GM19328 (cell line): ENCODE data around the gene CAVIN2.
"Not testable (repeated sequence)": the region's sequence is repeated elsewhere in the genome, so short reads cannot be mapped to it uniquely, and the experiment has no call there.

Experiments used
- ATAC-seq: cut with Tn5 transposase; IDR thresholded peaks from one replicate; pipeline ENCODE4 v1.9.1; 2021; ENCODE audit warnings: mild to moderate bottlenecking, moderate library complexity; ENCODE audit not compliant: unreplicated experiment

CAVIN2 gene

DNA sequence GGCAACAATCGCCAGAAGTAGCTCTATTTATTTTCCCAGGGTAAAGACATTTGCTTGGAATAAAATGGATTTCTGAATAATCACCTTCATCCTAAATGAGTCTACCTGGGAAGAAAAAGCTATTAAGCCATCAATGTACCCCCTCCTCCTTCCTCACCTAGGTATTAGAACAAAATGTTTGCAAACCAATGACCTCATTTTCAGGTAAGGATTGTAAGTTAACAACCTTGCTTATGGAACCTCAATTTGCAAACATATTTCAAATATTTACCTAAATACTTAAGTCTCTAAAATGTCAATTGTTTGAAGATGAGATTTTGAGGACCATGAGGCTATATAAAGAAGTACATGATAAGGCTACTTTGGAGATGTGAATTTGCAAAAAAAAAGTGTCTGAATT lies 43.9 kb downstream of the CAVIN2 start:
- ATAC-seq: no peak

- ATAC-seq: no peak
Measured at GRCh38 chr2:191802180-191802579, 44.7 kb downstream of the CAVIN2 start.

DNA sequence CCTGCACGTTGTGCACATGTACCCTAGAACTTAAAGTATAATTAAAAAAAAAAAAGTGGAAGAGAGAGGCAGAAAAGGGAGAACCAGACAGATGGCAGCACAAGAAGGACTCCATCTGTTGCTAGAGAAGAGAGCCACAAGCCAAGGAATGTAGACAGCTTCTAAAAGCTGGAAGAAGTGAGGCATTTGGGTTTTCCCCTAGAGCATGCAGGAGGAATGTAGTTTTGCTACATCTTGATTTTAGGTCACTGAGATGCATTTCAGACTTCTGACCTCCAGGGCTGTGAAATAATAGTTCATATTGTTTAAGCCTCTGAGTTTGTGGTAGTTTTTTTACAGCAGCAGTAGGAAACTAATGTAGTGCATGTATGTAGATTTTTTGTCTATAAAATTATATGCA lies 46.0 kb downstream of the CAVIN2 start:
- no peak for ATAC-seq

DNA sequence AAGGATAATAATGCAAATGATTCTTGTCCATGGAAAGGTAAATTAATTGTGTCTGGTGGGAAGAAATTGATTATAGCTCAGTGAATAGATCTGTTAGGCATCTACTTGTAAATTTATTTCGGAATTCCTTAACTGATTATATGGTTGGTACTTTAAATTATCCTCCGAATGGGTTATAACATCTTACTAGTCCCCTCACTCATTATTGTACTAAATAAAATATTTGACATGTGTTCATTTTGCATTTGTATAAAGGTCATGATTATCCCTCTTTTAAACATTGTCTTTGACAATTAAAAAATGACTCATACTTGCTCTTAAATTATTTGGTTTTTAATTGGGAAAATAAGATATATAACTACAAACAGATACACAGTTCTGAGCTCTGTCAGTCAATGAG lies 47.4 kb downstream of the CAVIN2 start:
- no peak for ATAC-seq

DNA sequence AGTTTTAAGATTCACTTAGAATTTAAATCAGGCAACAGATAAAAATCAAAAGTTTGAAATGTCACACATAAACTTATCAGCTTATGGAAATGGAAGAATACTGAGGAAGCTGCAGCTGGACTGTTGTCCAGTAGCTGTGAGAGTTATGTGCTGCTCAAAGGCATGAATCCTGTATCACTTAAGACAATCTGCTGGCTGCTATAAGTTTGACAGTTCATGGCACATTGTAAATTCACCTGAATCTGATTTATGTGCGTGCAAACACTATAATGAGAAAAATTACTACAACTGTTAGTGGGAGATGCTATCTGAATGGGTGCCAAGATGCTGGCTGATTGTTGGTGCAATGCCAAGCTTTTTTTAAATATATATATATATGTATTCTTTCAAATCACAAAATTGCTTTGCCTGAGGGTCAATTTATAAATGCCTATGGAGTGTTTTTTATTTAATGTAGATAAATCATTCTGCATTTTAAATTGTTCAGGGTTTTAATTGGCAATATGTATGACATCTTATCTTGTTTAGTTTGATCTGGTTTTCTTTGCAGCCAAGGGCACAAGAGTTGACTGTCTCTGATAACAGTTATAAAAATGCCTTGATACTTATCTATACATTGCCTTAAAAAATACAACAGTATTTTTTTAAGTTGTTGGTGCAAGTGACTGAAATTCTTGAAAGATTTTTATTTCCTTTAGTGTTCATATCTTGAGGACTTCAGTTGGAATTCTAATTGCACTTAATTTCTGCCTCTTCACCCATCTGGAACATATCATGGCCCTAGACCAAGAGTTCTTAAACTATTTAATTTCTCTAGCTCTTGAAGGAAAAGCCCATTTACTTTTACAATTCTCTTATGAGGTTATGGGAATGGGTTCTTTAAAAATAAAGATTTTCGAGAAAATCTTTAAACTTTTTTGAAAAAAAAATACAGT lies 48.7 kb downstream of the CAVIN2 start:
- ATAC-seq: no peak

DNA sequence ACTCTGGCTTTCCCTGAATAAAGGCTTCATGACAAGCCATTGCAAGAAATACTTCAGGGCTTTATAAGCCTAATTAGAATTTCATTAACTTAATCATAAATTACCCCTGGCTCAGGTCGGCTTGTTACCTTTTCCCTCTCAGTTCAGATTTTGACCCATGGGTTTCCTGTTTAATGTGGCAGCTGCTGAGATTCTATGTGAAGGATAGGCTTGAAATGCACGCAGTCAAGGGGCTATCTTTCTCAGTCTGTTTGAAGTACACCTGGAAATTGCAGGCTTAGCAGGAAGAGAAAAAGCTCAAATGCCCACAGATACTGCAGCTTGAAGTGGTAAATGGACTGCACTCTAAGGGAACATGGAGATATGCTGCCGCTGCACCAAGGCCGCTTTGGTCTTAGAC lies 49.4 kb downstream of the CAVIN2 start:
- no peak for ATAC-seq

GRCh38 chr2:191795715-191796114 lies 51.2 kb downstream of the CAVIN2 start:
- ATAC-seq: no peak

- no peak for ATAC-seq
Measured at GRCh38 chr2:191791953-191792560, 54.8 kb downstream of the CAVIN2 start.

GRCh38 chr2:191790737-191791136 lies 56.2 kb downstream of the CAVIN2 start:
- no peak for ATAC-seq

DNA sequence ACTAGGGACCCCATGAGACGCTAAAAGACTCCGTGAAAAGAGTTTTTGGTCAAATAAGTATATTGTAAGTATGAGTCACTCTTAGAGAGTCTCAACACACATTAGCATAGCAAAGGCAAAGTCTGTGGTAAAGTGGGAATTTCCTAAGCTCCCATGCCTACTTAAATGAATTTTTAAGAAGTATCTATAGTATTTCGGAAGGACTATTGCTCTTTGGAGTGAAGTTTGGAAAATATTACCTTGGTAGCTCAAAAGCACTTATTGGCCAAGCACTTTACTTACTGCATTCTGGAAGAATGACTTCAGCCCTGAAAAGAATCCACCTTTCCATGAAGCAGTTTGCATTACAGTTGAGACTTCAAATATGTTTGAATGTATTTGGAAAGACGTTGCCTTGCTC lies 57.1 kb downstream of the CAVIN2 start:
- ATAC-seq: no peak

- ATAC-seq: no peak
Measured at GRCh38 chr2:191786694-191787093, 60.2 kb downstream of the CAVIN2 start.

DNA sequence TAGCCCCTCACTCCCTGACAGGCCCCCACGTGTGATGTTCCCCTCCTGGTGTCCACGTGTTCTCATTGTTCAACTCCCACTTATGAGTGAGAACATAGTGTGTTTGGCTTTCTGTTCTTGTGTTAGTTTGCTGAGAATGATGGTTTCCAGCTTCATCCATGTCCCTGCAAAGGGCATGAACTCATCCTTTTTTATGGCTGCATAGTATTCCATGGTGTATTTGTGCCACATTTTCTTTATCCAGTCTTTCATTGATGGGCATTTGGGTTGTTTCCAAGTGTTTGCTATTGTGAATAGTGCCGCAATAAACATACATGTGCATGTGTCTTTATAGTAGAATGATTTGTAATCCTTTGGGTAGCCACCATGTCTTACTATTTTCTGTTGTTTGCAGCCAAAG lies 61.2 kb downstream of the CAVIN2 start:
- not testable (repeated sequence) for ATAC-seq
